Amygdala (tissue), 56 donors: ENCODE data around the gene UQCR10.

ENCODE experiments used
- DNase-seq, 56 donors: peaks; one replicate each; lab custom pipeline; 2025; lab: John Stamatoyannopoulos, UW

The UQCR10 gene

GRCh38 chr22:29767171-29768051 is at the start of gene UQCR10:
Gene UQCR10 (plus strand): TSS chr22:29767369. CDS start chr22:29767399, 30 bp downstream.
- peak in 55 of 56 donors; percentile 57 to 99 (median 84) for DNase-seq

GRCh38 chr22:29717789-29718188 is 49.4 kb upstream of the UQCR10 start:
- no peak for DNase-seq

DNA sequence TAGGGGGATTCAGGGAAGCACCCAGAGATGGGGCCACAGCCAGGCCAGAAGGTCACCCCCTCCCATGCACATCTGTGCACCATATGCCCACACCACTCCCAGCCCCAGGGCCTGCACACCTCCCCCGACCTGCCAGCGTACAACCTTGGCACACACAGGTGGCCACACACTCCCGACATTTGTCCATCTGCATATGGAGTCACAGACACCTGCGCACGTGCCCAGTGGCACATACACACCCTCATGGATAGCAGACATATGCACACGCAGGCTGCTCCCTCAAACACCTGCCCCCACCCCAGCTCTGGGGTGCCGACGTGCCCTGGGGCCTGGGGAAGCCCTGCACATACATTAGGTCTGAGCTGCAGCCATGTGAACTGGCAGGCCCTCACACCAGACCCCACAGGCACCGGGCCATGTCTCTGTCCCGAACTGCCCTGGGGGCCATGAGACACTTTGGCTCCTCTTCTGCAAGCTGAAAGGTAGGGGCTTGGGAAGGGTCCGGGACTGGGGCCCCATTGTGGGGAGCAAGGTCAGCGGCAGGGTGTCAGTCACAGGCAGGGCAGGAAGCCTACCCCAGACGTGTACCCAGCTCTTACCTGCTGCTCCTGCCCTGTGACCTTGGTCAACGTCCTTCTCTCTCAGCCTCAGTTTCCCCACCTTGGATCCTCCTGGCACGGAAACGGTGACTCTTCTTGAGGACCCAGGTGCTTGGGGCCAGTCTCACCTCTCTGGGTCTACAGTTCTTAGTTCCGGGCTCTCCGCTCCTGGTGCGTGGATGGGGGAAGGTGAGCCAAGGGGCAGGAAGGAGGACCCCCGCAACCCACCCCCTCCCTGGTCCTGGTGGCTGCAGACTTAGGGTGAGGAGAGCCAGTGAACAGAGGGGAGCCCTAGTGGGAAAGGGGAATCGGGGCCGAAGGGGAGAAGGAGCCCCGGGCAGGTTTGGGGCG is 47.9 kb upstream of the UQCR10 start:
- DNase-seq, result no peak

GRCh38 chr22:29719899-29720645 is 47.1 kb upstream of the UQCR10 start, which contains the start of gene CABP7:
Gene CABP7 (plus strand): TSS chr22:29720003. CDS start chr22:29720425, 422 bp downstream.
- no peak for DNase-seq

DNA sequence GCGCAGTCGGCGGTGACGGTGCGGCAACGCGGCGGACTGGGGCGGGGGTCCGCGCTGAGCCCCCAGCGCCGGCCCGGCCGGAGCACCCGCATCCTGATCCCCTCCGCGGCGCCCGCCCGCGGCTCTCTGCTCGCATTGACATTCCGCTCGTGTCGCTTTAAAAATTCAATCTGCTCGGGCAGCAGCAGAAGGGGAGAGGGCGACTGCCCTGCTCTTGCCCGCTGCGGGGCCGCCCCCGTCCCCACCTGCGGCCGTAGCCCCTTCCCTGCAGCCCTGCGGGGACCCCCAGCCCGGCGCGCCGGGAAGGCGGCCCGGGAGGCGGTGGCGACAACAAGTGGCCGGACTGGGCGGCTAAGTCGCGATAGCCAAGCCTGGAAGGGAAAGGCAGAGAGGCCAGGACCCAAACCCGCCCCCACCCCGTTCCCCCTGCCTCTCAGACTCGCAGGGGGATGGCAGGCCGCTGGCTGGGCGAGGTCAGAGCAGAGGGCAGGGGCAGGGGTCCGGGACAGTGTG is 46.3 kb upstream of the UQCR10 start:
- no peak for DNase-seq

DNA sequence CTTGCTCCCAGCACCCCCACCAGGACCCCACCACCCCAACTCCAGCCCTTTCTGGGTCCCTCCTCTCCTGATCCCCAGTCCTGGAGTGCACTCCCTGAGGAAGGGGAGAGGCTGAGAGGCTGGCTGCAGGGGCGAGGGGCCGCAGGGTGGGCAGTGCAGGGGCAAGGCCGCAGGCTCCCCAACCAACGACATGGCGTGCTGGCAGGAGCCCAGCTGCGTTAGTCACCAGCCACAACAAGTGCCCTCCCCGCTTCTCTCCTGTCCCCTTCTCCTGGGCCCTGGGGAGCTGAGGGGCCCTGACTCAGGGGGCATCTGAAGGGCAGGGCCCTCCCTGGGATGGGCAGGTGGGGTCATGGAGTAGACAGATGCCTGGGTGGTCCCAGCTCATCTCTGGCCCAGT is 45.0 kb upstream of the UQCR10 start:
- no peak for DNase-seq

DNA sequence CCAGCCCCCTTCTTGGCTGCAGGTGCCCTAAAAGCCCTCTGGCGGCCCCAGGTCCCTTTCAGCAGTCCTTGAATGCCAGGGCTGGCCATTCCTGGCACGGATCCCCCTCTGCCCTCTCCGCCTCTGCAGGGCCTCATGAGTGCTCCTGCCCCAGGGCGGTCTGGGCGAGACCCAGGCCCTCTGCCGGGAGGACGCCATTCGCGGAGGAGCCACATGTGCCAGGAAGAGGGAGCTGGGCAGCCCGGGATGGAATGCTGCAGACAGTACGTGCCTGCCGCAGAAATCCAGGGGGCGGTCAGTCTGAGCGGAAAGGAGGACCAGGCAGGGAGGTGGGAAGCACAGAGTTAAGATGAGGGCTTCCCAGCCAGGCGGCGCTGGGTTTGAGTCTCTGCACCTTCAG is 44.6 kb upstream of the UQCR10 start:
- no peak for DNase-seq

- DNase-seq, result no peak
These were observed 43.4 kb upstream of the UQCR10 start for GRCh38 chr22:29723766-29724165.

- DNase-seq, result no peak
These were observed 42.3 kb upstream of the UQCR10 start for GRCh38 chr22:29724843-29725242.

- no peak for DNase-seq
These were observed 41.1 kb upstream of the UQCR10 start for GRCh38 chr22:29726106-29726505.

- DNase-seq, result peak in 1 of 56 donors; percentile 59
These were observed 40.5 kb upstream of the UQCR10 start for GRCh38 chr22:29726512-29727130.

GRCh38 chr22:29727131-29727523 is 40.0 kb upstream of the UQCR10 start:
- peak in 12 of 56 donors; percentile 11 to 59 (median 24) for DNase-seq

- DNase-seq, result no peak
These were observed 38.0 kb upstream of the UQCR10 start for GRCh38 chr22:29729161-29729560.

- no peak for DNase-seq
These were observed 35.9 kb upstream of the UQCR10 start for GRCh38 chr22:29731058-29731850.

DNA sequence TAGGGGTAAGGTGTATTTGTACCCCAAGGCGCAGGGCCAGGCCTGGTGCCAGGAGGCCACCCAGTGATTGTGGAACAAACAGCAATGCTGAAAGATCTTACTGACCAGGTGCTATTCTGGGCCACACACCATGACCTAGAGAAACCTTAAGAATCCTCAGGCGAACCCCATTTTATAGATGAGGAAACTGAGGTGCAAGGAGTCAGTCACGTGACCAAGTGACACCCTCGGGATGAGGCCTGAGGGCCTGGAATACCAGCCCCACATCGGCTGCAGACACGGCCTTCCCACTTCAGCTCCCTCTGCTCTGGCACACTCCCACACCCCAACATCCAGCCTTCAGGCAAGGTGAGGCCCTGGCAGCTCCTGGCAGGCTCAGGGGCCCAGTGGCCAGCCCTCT is 34.3 kb upstream of the UQCR10 start:
- DNase-seq, result no peak

- DNase-seq, result peak in 6 of 56 donors; percentile 5 to 30 (median 14)
These were observed 33.6 kb upstream of the UQCR10 start for GRCh38 chr22:29733362-29734201.

GRCh38 chr22:29734406-29734805 is 32.8 kb upstream of the UQCR10 start:
- DNase-seq, result no peak

DNA sequence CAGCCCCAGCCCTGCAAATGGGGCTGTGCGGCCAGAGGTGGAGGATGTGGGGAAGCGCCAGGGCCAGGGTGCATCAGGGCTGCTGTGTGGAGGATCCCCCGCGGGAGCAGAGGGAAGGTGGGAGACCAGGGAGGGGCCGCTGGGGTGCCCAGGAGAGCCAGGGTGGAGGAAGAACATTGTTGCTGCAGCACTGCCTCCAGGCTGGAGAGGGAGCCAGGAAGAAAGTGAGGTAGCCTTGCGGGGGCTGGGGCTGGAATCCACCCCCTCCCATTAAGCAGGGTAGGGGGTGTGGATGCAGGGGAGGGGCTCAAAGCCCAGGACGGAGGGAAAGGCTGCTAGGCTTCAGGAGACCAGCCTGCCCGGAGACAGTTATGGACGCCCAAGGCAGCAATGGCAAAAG is 32.3 kb upstream of the UQCR10 start:
- no peak for DNase-seq
